Measurements from ENCODE around the gene RP9.

DNA sequence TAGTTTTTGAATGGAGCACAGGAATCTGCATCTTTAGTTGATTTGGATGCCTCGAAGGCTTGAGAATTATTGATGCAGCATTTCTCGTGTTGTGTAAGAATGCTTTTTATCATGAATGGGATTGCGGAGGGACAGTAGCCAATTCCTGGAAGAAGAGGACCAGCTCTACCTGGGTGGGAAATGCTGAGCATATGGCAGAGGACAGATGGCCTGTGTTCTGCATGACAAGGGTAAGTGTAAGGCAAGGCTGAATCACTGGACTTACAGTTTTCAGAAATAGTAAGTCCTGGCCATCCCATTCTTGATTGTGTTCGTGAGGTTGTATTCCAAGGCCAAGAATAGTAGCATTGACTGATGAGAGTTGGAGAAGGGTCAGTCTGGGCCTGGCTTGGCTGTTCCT, 15.9 kb downstream of the RP9 start:
- TF ChIP-seq, protein P1, sequence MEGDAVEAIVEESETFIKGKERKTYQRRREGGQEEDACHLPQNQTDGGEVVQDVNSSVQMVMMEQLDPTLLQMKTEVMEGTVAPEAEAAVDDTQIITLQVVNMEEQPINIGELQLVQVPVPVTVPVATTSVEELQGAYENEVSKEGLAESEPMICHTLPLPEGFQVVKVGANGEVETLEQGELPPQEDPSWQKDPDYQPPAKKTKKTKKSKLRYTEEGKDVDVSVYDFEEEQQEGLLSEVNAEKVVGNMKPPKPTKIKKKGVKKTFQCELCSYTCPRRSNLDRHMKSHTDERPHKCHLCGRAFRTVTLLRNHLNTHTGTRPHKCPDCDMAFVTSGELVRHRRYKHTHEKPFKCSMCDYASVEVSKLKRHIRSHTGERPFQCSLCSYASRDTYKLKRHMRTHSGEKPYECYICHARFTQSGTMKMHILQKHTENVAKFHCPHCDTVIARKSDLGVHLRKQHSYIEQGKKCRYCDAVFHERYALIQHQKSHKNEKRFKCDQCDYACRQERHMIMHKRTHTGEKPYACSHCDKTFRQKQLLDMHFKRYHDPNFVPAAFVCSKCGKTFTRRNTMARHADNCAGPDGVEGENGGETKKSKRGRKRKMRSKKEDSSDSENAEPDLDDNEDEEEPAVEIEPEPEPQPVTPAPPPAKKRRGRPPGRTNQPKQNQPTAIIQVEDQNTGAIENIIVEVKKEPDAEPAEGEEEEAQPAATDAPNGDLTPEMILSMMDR (tag by site-specific recombination; IDR thresholded peaks at IDR 0.05): no peak
- no peak for TF ChIP-seq ZNF501 (tag by site-specific recombination; IDR thresholded peaks at IDR 0.05)
- TF ChIP-seq MEIS1 (CRISPR knock-in tag; IDR thresholded peaks at IDR 0.05; ENCODE audit: borderline replicate concordance): no peak
- no peak for TF ChIP-seq REPIN1 (tag by site-specific recombination; IDR thresholded peaks at IDR 0.05; ENCODE audit: low read depth)
- TF ChIP-seq, protein P2, sequence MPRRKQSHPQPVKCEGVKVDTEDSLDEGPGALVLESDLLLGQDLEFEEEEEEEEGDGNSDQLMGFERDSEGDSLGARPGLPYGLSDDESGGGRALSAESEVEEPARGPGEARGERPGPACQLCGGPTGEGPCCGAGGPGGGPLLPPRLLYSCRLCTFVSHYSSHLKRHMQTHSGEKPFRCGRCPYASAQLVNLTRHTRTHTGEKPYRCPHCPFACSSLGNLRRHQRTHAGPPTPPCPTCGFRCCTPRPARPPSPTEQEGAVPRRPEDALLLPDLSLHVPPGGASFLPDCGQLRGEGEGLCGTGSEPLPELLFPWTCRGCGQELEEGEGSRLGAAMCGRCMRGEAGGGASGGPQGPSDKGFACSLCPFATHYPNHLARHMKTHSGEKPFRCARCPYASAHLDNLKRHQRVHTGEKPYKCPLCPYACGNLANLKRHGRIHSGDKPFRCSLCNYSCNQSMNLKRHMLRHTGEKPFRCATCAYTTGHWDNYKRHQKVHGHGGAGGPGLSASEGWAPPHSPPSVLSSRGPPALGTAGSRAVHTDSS (tag by site-specific recombination; IDR thresholded peaks at IDR 0.05): no peak
- TF ChIP-seq ZNF654 (tag by site-specific recombination; IDR thresholded peaks at IDR 0.05; ENCODE audit: low read depth): no peak
- TF ChIP-seq YY1 (tag by site-specific recombination; IDR thresholded peaks at IDR 0.05): no peak

Measured in HEK293 (cell line).